Glutamatergic neuron (in vitro differentiated cells): Measurements from ENCODE around the gene UBE2G2. TPM values are rescaled to one million over a fixed set of nuclear protein-coding genes. Genes with fewer than 3 reads are reported as not detected.
A peak's percentile ranks its signal among the peaks of the same experiment; 100 is the strongest.

Source experiments
- DNase-seq: peaks from one replicate; pipeline ENCODE4 v3.0.0; 2022
- H3K27ac Mint-ChIP-seq: one replicate; pipeline ENCODE4 v1.8.0; 2020; ENCODE audit warnings: mild to moderate bottlenecking, mixed read lengths, inconsistent platforms; ENCODE audit not compliant: unreplicated experiment
- H3K27me3 Mint-ChIP-seq: one replicate; pipeline ENCODE4 v1.8.0; 2020; ENCODE audit warnings: mild to moderate bottlenecking, moderate library complexity, mixed read lengths, inconsistent platforms; ENCODE audit not compliant: unreplicated experiment
- H3K36me3 Mint-ChIP-seq: one replicate; pipeline ENCODE4 v1.8.0; 2020; ENCODE audit warnings: mild to moderate bottlenecking, mixed read lengths, inconsistent platforms; ENCODE audit not compliant: unreplicated experiment
- H3K4me1 Mint-ChIP-seq: one replicate; pipeline ENCODE4 v1.8.0; 2020; ENCODE audit warnings: mild to moderate bottlenecking, low read depth, mixed read lengths, inconsistent platforms; ENCODE audit not compliant: unreplicated experiment
- H3K4me3 Mint-ChIP-seq: one replicate; pipeline ENCODE4 v1.8.0; 2020; ENCODE audit warnings: mild to moderate bottlenecking, mixed read lengths, inconsistent platforms; ENCODE audit not compliant: unreplicated experiment
- H3K9me3 Mint-ChIP-seq: one replicate; pipeline ENCODE4 v1.8.0; 2020; ENCODE audit warnings: mild to moderate bottlenecking, moderate library complexity, mixed read lengths, inconsistent platforms; ENCODE audit not compliant: unreplicated experiment
- total RNA-seq: library from RNA; stranded (reverse); fragmentation: NEBNext Ultra II Directional; extraction: Animal tissue kit (Norgen Biotek cat#: 25700); gene quantifications from one replicate; pipeline ENCODE4 v1.2.1, GENCODE V29; 2021; ENCODE audit not compliant: unreplicated experiment
- TF ChIP-seq, protein P1 (sequence below): fragments of 200-600 bp; sonication (generic); IDR thresholded peaks from one replicate; pipeline ENCODE4 v1.5.0; 2021; ENCODE audit not compliant: partially characterized antibody, unreplicated experiment

UBE2G2 gene
- total RNA-seq, 1 donor from 2014 or later: 77.7 TPM

DNA sequence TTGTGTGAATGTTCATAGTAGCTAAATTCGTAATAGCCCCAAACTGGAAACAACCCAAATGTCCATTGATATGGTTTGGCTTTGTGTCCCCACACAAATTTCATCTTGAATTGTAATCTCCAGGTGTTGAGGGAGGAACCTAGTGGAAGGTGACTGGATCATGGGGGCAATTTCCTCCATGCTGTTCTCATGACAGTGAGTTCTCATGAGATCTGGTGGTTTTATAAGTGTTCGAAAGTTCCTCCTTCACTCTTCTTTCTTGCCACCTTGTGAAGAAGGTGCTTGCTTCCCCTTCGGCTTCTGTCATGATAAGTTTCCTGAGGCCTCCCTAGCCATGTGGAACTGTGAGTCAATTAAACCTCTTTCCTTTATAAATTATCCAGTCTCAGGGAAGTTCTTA is 11.3 kb downstream of the UBE2G2 start:
- TF ChIP-seq, protein P1, sequence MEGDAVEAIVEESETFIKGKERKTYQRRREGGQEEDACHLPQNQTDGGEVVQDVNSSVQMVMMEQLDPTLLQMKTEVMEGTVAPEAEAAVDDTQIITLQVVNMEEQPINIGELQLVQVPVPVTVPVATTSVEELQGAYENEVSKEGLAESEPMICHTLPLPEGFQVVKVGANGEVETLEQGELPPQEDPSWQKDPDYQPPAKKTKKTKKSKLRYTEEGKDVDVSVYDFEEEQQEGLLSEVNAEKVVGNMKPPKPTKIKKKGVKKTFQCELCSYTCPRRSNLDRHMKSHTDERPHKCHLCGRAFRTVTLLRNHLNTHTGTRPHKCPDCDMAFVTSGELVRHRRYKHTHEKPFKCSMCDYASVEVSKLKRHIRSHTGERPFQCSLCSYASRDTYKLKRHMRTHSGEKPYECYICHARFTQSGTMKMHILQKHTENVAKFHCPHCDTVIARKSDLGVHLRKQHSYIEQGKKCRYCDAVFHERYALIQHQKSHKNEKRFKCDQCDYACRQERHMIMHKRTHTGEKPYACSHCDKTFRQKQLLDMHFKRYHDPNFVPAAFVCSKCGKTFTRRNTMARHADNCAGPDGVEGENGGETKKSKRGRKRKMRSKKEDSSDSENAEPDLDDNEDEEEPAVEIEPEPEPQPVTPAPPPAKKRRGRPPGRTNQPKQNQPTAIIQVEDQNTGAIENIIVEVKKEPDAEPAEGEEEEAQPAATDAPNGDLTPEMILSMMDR: no peak
- no peaks in the 10 kb centered on the region for H3K27me3 Mint-ChIP-seq
- no peak overlapping the region for H3K27ac Mint-ChIP-seq
- DNase-seq: no peak
- peaks cover 10% of the 10 kb centered on the region for H3K36me3 Mint-ChIP-seq
- no peak overlapping the region for H3K4me3 Mint-ChIP-seq
- H3K9me3 Mint-ChIP-seq: peaks cover 8% of the 10 kb centered on the region
- H3K4me1 Mint-ChIP-seq: peaks cover 4% of the 10 kb centered on the region

DNA sequence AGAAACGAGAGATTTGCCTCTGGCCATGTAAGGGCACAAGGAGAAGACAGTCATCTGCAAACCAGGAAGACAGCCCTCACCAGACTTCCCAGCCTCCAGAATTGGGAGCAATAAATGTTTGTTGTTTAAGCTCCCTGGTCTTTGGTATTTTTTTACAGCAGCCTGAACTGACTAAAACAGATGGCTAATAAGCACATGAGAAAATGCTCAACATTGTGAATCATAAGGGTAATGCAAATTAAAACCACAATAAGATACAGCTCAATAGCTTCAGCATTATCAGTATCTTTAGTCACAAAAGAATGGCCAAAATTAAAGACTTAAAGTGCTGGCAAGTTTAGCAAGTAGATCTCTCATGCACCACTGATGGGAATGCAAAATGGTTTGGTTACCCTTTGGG is 11.7 kb downstream of the UBE2G2 start:
- no peak overlapping the region for H3K27ac Mint-ChIP-seq

DNA sequence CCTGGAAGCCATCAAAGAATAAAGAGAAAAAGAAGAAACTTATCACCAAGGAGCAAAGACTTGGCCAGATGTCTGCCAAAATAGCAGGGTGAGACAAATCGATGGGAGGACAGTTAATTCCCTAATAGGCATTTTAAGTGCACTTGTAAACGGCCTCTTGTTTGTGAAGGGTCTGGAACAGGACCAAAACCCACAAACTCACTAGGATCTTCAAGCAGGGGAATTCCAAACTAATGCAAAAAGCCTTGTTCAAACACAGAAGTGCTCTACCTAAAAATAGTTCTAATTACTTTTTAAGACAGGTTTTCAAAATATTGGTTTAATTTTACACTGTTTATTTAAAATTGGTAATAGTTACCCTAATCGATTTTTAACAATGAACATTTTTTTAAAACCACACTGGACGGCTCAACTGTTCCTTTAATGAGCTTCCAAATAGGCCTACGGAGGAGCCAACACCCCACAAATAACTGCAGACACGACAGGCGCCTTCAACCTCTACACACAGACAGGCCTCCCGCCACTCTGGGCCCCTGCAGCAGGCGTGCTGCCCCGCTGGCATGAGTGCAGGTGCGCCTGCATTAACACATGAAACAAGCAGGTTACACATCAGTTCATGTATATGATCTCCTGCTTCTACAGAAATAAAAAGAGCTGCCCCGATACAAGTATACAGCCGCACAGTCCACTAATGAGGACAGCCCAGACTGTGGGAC is 15.8 kb downstream of the UBE2G2 start:
- Mint-ChIP-seq H3K4me1 (peaks cover 3% of the 10 kb centered on the region), H3K27me3 (no peaks in the 10 kb centered on the region), H3K4me3 (no peak overlapping the region), H3K9me3 (peaks cover 4% of the 10 kb centered on the region), H3K36me3 (peaks cover 14% of the 10 kb centered on the region), H3K27ac (peak overlapping the region; percentile 48)
- no peak for DNase-seq
- TF ChIP-seq, protein P1: no peak

More for the DNA sequence above, 11.7 kb downstream of the UBE2G2 start:
- H3K4me3 Mint-ChIP-seq: no peak overlapping the region
- H3K4me1 Mint-ChIP-seq: peaks cover 6% of the 10 kb centered on the region
- peaks cover 8% of the 10 kb centered on the region for H3K9me3 Mint-ChIP-seq
- H3K36me3 Mint-ChIP-seq: peaks cover 13% of the 10 kb centered on the region
- no peaks in the 10 kb centered on the region for H3K27me3 Mint-ChIP-seq
- DNase-seq: no peak
- TF ChIP-seq, protein P1: no peak

DNA sequence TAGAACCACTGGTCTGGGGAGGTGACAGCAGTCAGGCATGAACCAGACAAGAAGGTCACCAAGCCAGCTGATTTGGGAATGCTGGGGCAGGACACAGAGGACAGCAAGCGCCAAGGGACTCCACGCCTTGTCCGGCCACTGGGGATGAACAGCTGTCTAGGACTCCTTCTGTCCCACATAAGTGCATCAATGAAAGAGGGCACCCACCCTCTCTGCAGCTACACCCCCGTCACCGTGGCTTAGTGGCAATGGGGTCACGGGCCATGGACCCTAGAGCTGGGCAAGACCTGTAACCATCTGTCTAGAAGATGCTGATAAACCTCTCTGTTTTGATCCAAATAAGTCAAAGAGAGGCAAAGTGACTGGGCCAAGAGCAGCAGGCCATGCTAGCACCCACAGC is 16.8 kb downstream of the UBE2G2 start:
- Mint-ChIP-seq H3K36me3 (peaks cover 9% of the 10 kb centered on the region), H3K27me3 (peaks cover 2% of the 10 kb centered on the region), H3K4me1 (peaks cover 11% of the 10 kb centered on the region), H3K4me3 (no peak overlapping the region), H3K9me3 (peaks cover 5% of the 10 kb centered on the region), H3K27ac (no peak overlapping the region)
- no peak for DNase-seq
- TF ChIP-seq, protein P1: no peak

DNA sequence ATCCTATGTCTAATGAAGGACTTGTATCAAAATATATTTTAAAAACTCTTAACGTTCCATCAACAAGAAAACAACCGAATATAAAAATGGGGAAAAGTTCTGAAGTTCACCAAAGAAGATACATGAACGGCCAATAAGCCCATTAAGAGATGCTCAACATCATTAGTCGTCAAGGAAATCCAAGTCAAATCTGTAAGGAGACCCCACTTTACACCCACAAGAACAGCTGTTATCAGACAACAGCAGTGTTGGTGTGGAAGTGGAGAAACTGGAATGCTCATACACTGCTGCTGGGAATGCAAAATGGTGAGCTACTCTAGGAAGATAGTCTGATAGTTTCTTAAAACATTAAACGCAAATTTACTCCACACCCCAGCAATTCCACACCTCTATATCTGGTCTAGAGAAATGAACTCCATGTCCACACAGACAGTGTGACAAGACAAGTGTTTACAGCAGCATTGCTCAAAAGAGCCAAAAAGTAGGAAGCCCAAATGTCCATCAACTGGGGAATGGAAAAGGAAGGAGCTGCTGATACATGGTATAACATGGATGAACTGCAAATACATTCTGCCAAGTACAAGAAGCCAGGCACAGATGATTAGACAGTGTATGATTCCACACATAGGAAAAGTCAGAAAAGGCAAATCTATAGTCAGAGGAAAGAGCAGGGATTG is 18.5 kb downstream of the UBE2G2 start:
- Mint-ChIP-seq H3K9me3 (peaks cover 3% of the 10 kb centered on the region), H3K27me3 (peaks cover 2% of the 10 kb centered on the region), H3K4me1 (peaks cover 22% of the 10 kb centered on the region), H3K27ac (no peak overlapping the region), H3K4me3 (no peak overlapping the region), H3K36me3 (peaks cover 9% of the 10 kb centered on the region)
- TF ChIP-seq, protein P1: no peak
- DNase-seq: no peak
